Measurements from ENCODE around the gene GANC. TPM values are rescaled to one million over a fixed set of nuclear protein-coding genes. Genes with fewer than 3 reads are reported as not detected.

Gene GANC
- total RNA-seq, 1 donor from 2014 or later: 122 TPM

- DNase-seq: no peak
- ATAC-seq: no peak
- Histone ChIP-seq H3K27me3 (ENCODE audit: low read depth) (no peaks in the 10 kb centered on the region), H3K4me1 (no peaks in the 10 kb centered on the region), H3K4me3 (no peak overlapping the region), H3K9me3 (no peaks in the 10 kb centered on the region), H3K36me3 (peaks cover 37% of the 10 kb centered on the region), H3K27ac (no peak overlapping the region)
- intact Hi-C loops (cut with DNase I): no loop called here
- TF ChIP-seq, protein P1, sequence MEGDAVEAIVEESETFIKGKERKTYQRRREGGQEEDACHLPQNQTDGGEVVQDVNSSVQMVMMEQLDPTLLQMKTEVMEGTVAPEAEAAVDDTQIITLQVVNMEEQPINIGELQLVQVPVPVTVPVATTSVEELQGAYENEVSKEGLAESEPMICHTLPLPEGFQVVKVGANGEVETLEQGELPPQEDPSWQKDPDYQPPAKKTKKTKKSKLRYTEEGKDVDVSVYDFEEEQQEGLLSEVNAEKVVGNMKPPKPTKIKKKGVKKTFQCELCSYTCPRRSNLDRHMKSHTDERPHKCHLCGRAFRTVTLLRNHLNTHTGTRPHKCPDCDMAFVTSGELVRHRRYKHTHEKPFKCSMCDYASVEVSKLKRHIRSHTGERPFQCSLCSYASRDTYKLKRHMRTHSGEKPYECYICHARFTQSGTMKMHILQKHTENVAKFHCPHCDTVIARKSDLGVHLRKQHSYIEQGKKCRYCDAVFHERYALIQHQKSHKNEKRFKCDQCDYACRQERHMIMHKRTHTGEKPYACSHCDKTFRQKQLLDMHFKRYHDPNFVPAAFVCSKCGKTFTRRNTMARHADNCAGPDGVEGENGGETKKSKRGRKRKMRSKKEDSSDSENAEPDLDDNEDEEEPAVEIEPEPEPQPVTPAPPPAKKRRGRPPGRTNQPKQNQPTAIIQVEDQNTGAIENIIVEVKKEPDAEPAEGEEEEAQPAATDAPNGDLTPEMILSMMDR (IDR thresholded peaks at IDR 0.05): no peak
Measured at GRCh38 chr15:42319206-42319605, 46.2 kb downstream of the GANC start.

DNA sequence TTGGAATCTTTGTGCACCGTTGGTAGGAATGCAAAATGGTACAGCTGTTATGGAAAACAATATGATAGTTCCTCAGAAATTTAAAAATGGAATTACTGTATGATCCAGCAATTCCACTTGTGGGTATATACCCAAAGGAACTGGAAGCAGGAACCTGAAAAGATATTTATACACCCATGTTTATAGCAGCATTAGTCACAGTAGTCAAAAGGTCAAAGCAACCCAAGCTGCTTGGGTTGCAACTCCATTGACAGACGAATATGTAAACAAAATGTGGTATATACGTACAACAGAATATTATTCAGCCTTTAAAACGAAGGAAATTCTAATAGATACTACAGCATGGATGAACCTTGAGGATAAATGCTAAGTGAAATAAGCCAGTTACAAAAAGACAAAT, 51.3 kb downstream of the GANC start:
- no peak for ATAC-seq
- DNase-seq: no peak
- Histone ChIP-seq H3K4me3 (no peak overlapping the region), H3K36me3 (peaks cover 83% of the 10 kb centered on the region), H3K9me3 (no peaks in the 10 kb centered on the region), H3K4me1 (no peaks in the 10 kb centered on the region), H3K27me3 (ENCODE audit: low read depth) (no peaks in the 10 kb centered on the region), H3K27ac (no peak overlapping the region)
- TF ChIP-seq, protein P1 (IDR thresholded peaks at IDR 0.05): no peak
- intact Hi-C loops (cut with DNase I): no loop called here

- Histone ChIP-seq H3K9me3 (no peaks in the 10 kb centered on the region), H3K36me3 (peaks cover 76% of the 10 kb centered on the region), H3K27ac (no peak overlapping the region), H3K4me1 (no peaks in the 10 kb centered on the region), H3K4me3 (no peak overlapping the region), H3K27me3 (ENCODE audit: low read depth) (no peaks in the 10 kb centered on the region)
- no peak for ATAC-seq
- DNase-seq: no peak
- TF ChIP-seq, protein P1 (IDR thresholded peaks at IDR 0.05): no peak
- intact Hi-C loops (cut with DNase I): no loop called here
Measured at GRCh38 chr15:42329161-42329560, 56.2 kb downstream of the GANC start.

DNA sequence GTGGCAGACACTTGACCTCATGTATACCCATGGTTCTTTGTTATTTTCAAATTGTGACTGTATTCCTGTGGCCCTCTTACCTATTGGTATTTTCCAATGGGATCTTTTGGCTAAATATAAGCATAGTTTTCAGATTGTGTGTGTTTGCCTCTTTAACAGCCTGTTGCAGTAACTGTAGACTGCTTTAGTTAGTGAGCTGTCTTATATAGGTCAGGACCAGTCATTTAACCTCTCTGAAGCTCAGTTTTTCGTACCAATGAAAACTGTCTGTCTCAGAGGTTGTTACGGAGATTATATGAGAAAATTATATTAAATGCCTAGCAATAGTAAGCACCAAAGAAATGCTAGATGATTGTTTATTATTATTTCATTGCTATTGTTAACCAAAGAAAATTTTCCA, 57.0 kb downstream of the GANC start:
- Histone ChIP-seq H3K9me3 (peaks cover 7% of the 10 kb centered on the region), H3K36me3 (peaks cover 69% of the 10 kb centered on the region), H3K27ac (no peak overlapping the region), H3K4me3 (no peak overlapping the region), H3K27me3 (ENCODE audit: low read depth) (no peaks in the 10 kb centered on the region), H3K4me1 (no peaks in the 10 kb centered on the region)
- TF ChIP-seq, protein P1 (IDR thresholded peaks at IDR 0.05): no peak
- ATAC-seq: no peak
- intact Hi-C loops (cut with DNase I): no loop called here
- DNase-seq: no peak

DNA sequence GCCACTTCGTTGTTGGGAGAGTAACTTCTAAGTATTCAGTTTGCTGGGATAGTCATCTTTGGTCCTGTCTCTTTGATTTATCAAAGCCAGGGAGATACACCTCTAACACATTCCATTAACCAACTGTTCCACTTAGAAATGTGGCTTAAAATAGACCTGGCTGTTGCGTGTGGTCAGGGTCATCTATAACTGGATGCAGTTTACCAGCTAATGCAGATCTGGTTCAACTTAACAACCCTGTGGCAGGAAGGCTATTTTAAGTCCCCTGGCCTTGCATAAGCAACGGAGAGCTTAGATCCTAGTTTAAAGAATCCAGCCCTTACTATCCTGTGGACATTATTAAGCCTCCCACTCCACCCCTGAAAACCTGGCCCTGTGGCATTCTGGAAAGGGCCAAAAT, 58.2 kb downstream of the GANC start:
- ATAC-seq: no peak

More for the DNA sequence above, 58.2 kb downstream of the GANC start:
- Histone ChIP-seq H3K4me3 (no peak overlapping the region), H3K27ac (no peak overlapping the region), H3K27me3 (ENCODE audit: low read depth) (no peaks in the 10 kb centered on the region), H3K9me3 (peaks cover 9% of the 10 kb centered on the region), H3K4me1 (no peaks in the 10 kb centered on the region), H3K36me3 (peaks cover 57% of the 10 kb centered on the region)
- TF ChIP-seq, protein P1 (IDR thresholded peaks at IDR 0.05): no peak
- DNase-seq: no peak
- intact Hi-C loops (cut with DNase I): no loop called here

All from lower lobe of right lung (tissue), 2 donors.